Fibroblast of lung (primary cell): ENCODE measurements around the gene ATG7.

Experiments
- CTCF ChIP-seq, 2 donors: IDR thresholded peaks in 1 of 2; conservative IDR thresholded peaks in 1 of 2; 1 replicate in 1 of 2; 2 replicates in 1 of 2; pipeline ENCODE4 v1.5.1; 2011 to 2012; ENCODE audit warnings: low read length in 2 of 2, control low read depth in 1 of 2, inconsistent platforms in 1 of 2, low read depth in 1 of 2, mild to moderate bottlenecking in 1 of 2
- EZH2 ChIP-seq: IDR thresholded peaks from 2 replicates; pipeline ENCODE4 v1.5.1; 2012; ENCODE audit warnings: low read length, control low read depth, mild to moderate bottlenecking; ENCODE audit errors: missing control alignments

- TF ChIP-seq CTCF (conservative IDR thresholded peaks at IDR 0.05 in 1 of 2, IDR thresholded peaks at IDR 0.05 in 1 of 2; ENCODE audit: low read depth in 1 of 2, low read length in 2 of 2) (no peak), EZH2 (no peak)
Measured at GRCh38 chr3:11565072-11565471, 292.9 kb downstream of the ATG7 start.
